GF-D8 (cell line): ENCODE measurements around the gene ITGA7.

ENCODE experiments used
- DNase-seq: peaks from one replicate; lab custom pipeline; 2025; lab: John Stamatoyannopoulos, UW

Gene ITGA7

DNA sequence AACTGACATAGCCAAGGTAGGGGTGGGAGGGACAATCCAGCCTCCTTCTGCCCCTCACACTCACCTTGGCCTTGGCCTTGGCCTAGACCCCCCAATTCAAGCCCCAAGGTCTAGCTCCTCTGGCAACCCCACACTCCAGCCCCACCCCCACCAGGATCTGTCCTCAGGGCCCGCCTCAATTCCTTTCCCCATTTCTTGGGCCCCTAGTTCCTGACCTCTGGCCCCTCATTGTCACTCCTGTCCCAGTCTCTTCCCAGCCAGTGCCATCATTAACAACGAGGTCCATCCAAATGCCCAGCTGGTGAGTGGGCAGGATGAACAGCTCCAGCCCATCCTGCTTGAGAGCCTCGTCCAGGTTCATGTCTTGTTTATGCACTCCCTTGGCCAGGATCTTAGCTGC, 28.4 kb upstream of the ITGA7 start:
- no peak for DNase-seq

DNA sequence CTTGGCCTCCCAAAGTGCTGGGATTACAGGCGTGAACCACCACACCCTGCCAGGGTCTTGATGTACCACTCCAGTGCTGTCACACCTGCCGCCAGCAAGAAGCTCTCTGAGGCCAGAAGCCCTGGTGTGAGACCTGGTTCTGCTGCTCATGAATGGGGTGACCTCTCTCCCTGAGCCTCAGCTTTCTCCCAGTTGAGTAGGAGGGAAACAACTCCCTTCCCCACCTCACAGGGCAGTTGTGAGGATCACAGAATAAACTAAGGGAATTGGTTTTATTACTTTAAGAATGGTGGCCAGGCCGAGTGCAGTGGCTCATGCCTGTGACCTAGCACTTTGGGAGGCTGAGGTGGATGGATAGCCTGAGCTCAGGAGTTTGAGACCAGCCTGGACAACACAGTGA, 26.9 kb upstream of the ITGA7 start:
- no peak for DNase-seq

DNA sequence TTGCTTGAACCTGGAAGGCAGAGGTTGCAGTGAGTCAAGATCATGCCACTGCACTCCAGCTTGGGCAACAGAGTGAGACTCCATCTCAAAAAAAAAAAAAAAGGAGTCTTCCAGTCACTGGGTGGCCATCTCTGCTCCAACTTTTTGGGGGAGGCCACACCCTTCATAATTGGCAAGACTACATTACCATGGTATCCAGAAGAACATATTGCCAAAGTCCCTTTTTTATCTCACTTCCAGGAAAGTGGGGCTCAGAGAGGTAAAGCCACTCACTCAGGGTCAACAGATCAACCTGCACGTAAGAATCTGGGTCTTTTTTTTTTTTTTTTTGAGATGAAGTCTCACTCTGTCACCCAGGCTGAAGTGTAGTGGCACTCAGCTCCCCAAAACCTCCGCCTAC, 26.2 kb upstream of the ITGA7 start:
- DNase-seq = no peak

DNA sequence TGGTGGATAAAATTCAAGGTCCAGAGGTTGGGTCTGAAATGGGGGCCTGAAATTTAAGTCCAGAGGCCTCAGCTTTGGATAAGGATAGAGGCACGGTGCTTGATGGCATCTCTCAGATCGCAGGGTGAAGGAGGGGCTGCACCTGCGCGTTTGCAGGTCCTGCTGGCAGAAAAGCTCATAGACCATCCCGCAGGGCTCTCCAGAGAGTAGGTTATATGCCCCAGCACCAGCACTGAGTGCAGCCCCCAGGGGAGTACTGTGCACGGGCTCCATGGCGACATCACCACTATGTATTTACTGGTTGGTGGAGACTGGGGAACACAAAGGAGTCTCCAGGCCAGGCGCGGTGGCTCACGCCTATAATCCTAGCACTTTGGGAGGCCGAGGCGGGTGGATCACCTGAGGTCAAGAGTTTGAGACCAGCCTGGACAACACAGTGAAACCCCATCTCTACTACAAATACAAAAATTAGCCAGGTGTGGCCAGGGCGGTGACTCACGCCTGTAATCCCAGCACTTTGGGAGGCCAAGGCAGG, 25.4 kb upstream of the ITGA7 start:
- DNase-seq = no peak

- DNase-seq = no peak
Observed at GRCh38 chr12:55732288-55732687, 24.6 kb upstream of the ITGA7 start.

DNA sequence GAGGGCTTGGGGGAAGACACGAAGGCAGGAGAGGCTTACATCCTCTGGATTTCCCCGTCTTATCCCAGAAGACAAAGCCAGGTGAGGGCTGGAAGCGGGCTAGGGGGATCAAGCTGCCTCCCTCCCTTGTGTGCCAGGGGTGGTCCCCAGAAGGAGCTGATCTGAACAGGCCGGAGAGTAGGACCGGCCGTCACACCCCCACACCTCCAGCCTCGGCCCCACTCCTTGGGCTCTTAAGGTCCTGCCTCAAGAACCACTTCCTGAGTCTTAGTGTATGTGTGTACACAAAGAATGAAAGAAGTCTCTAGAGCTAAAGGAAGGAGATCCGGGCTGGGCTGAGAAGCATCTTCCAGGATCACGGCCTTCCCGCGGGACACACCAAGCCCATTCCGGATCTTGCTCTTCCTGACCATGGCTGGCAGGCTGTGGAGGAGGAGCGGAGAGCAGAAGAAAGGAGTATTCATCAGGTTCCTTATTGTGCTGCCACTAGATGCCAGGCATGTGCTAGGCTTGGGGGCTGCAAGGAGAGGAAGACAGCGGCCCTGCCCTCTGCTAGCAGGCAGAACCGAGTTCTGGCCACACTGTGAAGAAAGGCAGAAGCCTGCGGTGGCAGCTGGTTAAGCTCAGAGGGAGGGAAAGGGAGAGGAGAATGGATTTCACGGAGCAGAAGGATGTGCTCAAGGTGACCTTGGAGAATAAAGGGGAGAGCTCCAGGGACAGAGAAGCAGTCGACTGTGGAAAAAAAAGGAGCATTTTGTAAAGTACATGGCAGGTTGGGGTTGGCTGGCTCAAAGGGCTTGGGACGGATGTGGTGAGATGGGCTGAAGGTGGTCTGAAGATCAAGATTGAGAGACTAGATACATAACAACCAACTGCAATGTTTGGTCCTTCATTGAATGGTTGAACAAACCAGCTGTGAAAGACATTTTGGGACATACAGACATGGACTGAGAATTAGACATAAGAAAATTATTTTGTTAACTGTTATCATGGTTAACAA, 22.4 kb upstream of the ITGA7 start:
- DNase-seq = peak; percentile 59

- DNase-seq = peak; percentile 71
Observed at GRCh38 chr12:55728939-55729818, 21.5 kb upstream of the ITGA7 start, which contains the start of gene CD63. Gene CD63, minus strand, starts transcription at chr12:55729009. Its CDS starts 668 bp downstream, at chr12:55728341.

DNA sequence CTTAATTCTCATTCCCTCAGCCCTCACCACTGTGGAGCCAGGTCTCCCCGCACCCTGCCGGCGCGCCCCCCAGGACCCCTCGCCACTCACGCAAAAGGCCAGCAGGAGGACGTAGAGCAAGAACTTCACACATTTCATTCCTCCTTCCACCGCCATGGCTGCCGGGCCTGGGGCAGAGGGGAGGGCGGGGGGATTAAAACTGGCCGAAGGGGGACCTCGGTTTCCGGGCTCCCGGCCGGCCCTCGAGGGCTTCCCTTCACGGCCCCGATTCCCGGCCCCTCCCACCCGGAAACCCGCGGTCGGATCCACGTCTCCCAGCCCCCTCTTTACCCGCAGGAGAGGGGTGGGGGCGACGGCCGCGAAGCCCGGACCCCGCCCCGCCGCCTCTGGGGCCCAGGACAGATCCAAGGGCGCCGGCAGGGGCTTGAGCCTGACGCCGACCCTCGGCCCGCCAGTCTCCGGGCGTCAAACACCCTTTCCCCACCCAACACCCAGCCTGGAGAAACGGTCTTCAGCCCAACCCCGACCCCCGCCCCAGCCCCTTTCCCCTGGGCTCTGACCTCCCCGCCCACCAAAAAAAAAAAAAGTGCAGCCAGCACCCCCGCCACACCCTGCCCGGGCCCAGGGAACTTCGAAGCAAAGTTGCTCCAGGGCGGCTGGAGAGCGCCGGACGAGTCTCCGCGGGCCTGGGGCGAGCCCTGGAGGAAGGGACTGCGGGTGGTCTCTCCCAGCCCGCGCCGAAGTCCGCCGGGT, 20.7 kb upstream of the ITGA7 start:
- DNase-seq = peak; percentile 13

GRCh38 chr12:55727643-55728185, 20.0 kb upstream of the ITGA7 start:
- DNase-seq = no peak

GRCh38 chr12:55726971-55727370, 19.3 kb upstream of the ITGA7 start:
- DNase-seq = no peak

DNA sequence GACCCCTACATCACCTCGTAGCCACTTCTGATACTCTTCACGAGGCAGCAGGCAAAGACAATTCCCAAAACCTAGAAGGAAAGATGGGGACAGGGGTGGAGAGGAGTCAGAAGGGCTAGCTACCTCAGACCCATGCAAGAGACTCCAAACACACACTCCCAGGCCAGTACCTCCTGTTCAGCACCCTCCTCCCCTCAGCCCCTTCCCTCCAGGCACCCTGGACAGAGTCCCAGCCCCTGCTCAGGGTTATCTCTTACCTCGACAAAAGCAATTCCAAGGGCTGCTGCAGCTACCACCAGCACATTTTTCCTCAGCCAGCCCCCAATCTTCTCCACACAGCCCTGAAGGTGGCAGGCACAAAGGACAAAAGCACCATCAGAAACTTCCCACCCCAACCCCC, 17.9 kb upstream of the ITGA7 start:
- DNase-seq = no peak

- DNase-seq = no peak
Observed at GRCh38 chr12:55724940-55725309, 17.2 kb upstream of the ITGA7 start.

GRCh38 chr12:55724226-55724939, 16.7 kb upstream of the ITGA7 start:
- DNase-seq = peak; percentile 29

- DNase-seq = no peak
Observed at GRCh38 chr12:55723516-55724225, 16.0 kb upstream of the ITGA7 start.

DNA sequence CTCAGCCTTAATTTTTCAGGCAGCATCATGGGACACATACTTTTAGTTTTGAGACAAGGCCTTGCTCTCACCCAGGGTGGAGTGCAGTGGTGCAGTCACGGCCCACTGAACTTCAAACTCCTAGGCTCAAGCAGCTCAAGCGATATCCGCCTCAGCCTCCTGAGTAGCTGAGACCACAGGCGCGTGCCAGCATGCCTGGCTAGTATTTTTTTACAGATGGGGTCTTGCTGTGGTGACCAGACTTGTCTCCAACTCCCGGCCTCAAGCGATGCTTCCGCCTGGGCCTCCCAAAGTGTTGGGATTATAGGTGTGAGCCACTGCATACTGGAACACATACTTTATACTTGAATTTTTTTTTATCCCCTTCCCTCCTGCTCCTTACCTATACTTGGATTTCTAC, 15.2 kb upstream of the ITGA7 start:
- no peak for DNase-seq

GRCh38 chr12:55721601-55722213, 14.0 kb upstream of the ITGA7 start:
- no peak for DNase-seq

GRCh38 chr12:55720894-55721444, 13.3 kb upstream of the ITGA7 start:
- DNase-seq = peak; percentile 37

DNA sequence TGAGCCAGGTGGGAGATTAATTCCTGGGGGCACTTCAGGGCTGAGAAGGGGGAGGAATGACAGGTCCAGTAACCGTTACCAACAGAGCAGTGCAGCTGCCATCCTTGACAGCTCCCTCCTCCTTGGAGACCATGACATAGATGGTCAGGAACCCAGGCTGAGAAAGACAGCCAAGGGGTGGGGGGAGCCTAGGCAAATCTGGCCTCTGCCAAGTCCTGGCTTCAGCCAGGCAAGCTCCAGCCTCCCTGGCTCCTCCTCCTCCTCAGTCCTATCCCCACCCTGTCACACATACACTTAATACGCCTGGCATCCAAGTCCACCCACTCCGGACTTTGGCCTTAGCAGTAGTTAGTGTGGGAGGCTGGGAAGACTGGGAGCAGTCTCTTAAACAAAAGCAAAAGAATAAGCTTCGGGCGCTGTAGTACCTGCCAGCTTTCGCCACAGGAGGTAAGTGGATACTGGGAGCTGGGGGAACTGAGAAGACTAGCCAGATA, 12.4 kb upstream of the ITGA7 start, which contains the start of gene RDH5:
RDH5 (plus strand) TSS at position 323 of the 494 bp plus-strand sequence. CDS start 792 bp downstream, outside the sequence.
- no peak for DNase-seq

DNA sequence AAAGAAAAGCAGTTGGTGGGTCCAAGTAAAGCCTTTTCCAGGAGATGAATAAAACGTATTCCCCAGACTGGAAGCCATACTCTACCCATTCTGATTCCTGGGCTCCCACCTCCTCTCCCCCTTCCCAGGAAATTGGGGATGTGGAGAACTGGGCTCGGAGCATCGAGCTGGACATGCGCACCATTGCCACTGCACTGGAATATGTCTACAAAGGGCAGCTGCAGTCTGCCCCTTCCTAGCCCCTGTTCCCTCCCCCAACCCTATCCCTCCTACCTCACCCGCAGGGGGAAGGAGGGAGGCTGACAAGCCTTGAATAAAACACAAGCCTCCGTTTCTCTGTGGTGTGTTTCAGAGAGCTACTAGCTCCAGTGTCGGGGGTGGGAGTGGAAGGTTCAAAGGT, 11.7 kb upstream of the ITGA7 start:
- no peak for DNase-seq
